C4-2B (cell line): ENCODE results near the gene ENG.

Source experiments
- H3K27ac ChIP-seq: fragments of 450-650 bp; 2 replicates; pipeline ENCODE4 v1.5.1; 2017
- CTCF ChIP-seq: fragments of 450-650 bp; conservative IDR thresholded peaks from 2 replicates; pipeline ENCODE4 v1.5.1; 2017; ENCODE audit warnings: mild to moderate bottlenecking
- ZFX ChIP-seq: fragments of 450-650 bp; IDR thresholded peaks from 2 replicates; pipeline ENCODE4 v1.6.1; 2017

The ENG gene

GRCh38 chr9:127895811-127896210, 41.4 kb upstream of the ENG start:
- H3K27ac ChIP-seq = no peak overlapping the region
- TF ChIP-seq ZFX = no peak
- TF ChIP-seq CTCF = no peak

GRCh38 chr9:127893392-127893791, 38.9 kb upstream of the ENG start:
- H3K27ac ChIP-seq = no peak overlapping the region
- TF ChIP-seq ZFX = no peak
- no peak for TF ChIP-seq CTCF

- H3K27ac ChIP-seq = no peak overlapping the region
- no peak for TF ChIP-seq CTCF
- no peak for TF ChIP-seq ZFX
Measured at GRCh38 chr9:127892831-127893230, 38.4 kb upstream of the ENG start.

DNA sequence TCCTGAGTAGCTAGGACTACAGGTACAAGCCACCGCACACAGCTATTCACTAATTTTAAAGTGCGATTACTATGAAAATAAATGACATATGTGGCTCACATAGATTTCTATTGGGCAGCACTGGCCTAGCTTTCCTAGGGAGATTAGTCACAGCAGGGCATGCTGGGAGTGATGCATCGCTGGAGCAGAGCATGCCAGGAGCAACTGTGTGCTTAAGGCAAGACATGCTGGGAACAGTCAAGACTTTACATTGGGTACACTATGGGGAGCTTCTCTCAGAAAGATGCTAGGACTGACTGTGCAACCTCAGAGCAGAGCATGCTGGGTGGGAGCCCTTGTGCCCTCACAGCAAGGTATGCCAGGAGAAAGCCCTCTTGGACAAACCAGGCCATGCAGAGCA, 35.6 kb upstream of the ENG start:
- no peak for TF ChIP-seq ZFX
- TF ChIP-seq CTCF = no peak
- no peak overlapping the region for H3K27ac ChIP-seq

- TF ChIP-seq ZFX (no peak), CTCF (no peak)
- H3K27ac ChIP-seq = no peak overlapping the region
Measured at GRCh38 chr9:127887792-127888191, 33.3 kb upstream of the ENG start.

GRCh38 chr9:127886401-127886972, 32.0 kb upstream of the ENG start:
- no peak overlapping the region for H3K27ac ChIP-seq
- TF ChIP-seq CTCF = no peak
- TF ChIP-seq ZFX = no peak

DNA sequence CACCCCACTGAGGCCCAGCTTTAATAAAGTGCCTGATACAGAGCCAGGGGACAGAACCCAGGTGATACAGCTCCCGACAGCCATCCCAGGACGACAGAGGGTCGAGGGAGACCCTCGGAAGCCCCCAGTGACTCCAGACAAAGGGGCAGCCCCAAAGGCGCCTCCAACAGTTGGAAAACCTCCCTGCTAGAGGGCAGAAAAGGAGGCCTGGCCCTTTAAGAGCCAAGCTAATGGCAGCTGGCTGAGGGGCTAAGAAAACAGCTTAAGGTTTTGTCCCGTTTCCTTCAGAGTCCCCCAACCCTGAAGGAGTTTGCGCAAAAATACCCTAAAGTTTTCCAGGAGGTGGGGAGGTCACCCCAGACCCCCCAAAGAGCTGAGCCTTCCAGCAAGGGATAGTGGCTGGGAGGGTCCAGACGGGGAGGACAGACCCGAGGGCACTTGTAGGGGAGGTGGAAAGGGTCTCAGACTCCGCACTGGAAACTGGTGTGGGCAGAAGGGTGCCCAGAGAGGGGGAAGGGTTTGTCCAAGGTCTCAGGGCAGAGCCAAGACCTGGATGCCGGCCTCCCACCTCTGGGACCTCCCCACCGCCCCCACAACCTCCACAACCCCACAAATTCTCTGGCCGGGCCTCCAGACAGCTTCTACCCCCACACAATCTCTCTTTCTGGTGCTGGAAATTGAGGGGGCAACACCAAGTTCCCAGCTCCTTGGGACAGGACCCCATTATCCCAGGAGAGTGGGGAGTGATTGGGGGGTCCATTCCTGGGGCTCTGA, 31.2 kb upstream of the ENG start:
- no peak overlapping the region for H3K27ac ChIP-seq
- TF ChIP-seq ZFX = no peak
- no peak for TF ChIP-seq CTCF
